SU-DHL-6 (cell line): ENCODE data around the gene KLK12.

ENCODE experiments used
- H2AFZ ChIP-seq: fragments of 200-600 bp; sonication (generic); 2 replicates; pipeline ENCODE4 v1.6.1; 2014; ENCODE audit warnings: low read depth, mild to moderate bottlenecking, moderate library complexity, mixed read lengths, antibody characterized with exemption, low read length; ENCODE audit not compliant: severe bottlenecking
- H3F3A ChIP-seq: fragments of 200-600 bp; shearing (Covaris generic); 2 replicates; pipeline ENCODE4 v1.6.0; 2016; ENCODE audit warnings: antibody characterized with exemption, mild to moderate bottlenecking; ENCODE audit not compliant: insufficient read depth
- H3K27ac ChIP-seq: fragments of 200-600 bp; sonication (generic); 2 replicates; pipeline ENCODE4 v1.5.1; 2016; ENCODE audit warnings: low read depth, mild to moderate bottlenecking, low read length, moderate library complexity, mixed read lengths
- H3K27me3 ChIP-seq: fragments of 200-600 bp; sonication (generic), shearing (Covaris generic); 2 replicates; pipeline ENCODE4 v1.6.0; 2014; ENCODE audit warnings: mild to moderate bottlenecking, low read length
- H3K36me3 ChIP-seq: fragments of 200-600 bp; sonication (generic); 2 replicates; pipeline ENCODE4 v1.6.1; 2014; ENCODE audit warnings: mild to moderate bottlenecking, low read length, mixed read lengths
- H3K4me2 ChIP-seq: fragments of 300-600, 200-600 bp; shearing (Covaris generic), sonication (generic); 2 replicates; pipeline ENCODE4 v1.6.0; 2014; ENCODE audit warnings: low read length, low read depth, mild to moderate bottlenecking; ENCODE audit not compliant: poor library complexity, severe bottlenecking
- H3K4me3 ChIP-seq: fragments of 200-600 bp; sonication (generic); 2 replicates; pipeline ENCODE4 v1.5.1; 2014; ENCODE audit warnings: antibody characterized with exemption, low read length, mild to moderate bottlenecking, mixed read lengths; ENCODE audit not compliant: insufficient read depth, poor library complexity, severe bottlenecking
- H3K79me2 ChIP-seq: fragments of 200-600 bp; sonication (generic); 2 replicates; pipeline ENCODE4 v1.6.1; 2014; ENCODE audit warnings: mild to moderate bottlenecking, low read length, moderate library complexity; ENCODE audit not compliant: insufficient read depth
- H3K9ac ChIP-seq: fragments of 200-600 bp; sonication (generic); 2 replicates; pipeline ENCODE4 v1.7.0; 2014; ENCODE audit warnings: mild to moderate bottlenecking, low read length
- H3K9me2 ChIP-seq: fragments of 200-600 bp; sonication (generic); replicated peaks from 2 replicates; pipeline ENCODE4 v1.6.1; 2014; ENCODE audit warnings: low read length; ENCODE audit not compliant: insufficient read depth
- H3K9me3 ChIP-seq: fragments of 200-600 bp; sonication (generic); 2 replicates; pipeline ENCODE4 v1.6.1; 2014; ENCODE audit warnings: low read length, mixed read lengths; ENCODE audit not compliant: insufficient read depth
- H4K20me1 ChIP-seq: fragments of 200-600 bp; sonication (generic); 2 replicates; pipeline ENCODE4 v1.6.1; 2014; ENCODE audit warnings: low read depth, mild to moderate bottlenecking, antibody characterized with exemption, low read length, moderate library complexity, mixed read lengths
- CTCF ChIP-seq: fragments of 200-600 bp; sonication (generic); IDR thresholded peaks from one replicate; pipeline ENCODE4 v1.5.1; 2017; ENCODE audit warnings: antibody characterized with exemption, mild to moderate bottlenecking, low read length, moderate library complexity; ENCODE audit not compliant: insufficient read depth, poor library complexity, severe bottlenecking
- EZH2phosphoT487 ChIP-seq: fragments of 200-600 bp; sonication (generic), shearing (Covaris generic); conservative IDR thresholded peaks from 2 replicates; pipeline ENCODE4 v1.6.1; 2018; ENCODE audit warnings: mild to moderate bottlenecking, antibody characterized with exemption, low read length, moderate library complexity, mixed read lengths

KLK12 gene

GRCh38 chr19:51036519-51036918, 1.7 kb upstream of the KLK12 start:
- H3K9me2 ChIP-seq = no peaks in the 10 kb centered on the region
- H3K9me3 ChIP-seq = no peaks in the 10 kb centered on the region
- H3K27me3 ChIP-seq = no peaks in the 10 kb centered on the region
- H3K9ac ChIP-seq = no peak overlapping the region
- TF ChIP-seq CTCF (no peak), EZH2phosphoT487 (no peak)
- H3K4me2 ChIP-seq = no peak overlapping the region
- no peaks in the 10 kb centered on the region for H4K20me1 ChIP-seq
- no peak overlapping the region for H3K27ac ChIP-seq
- no peaks in the 10 kb centered on the region for H3F3A ChIP-seq
- H3K79me2 ChIP-seq = no peaks in the 10 kb centered on the region
- no peaks in the 10 kb centered on the region for H3K36me3 ChIP-seq
- H3K4me3 ChIP-seq = no peak overlapping the region
- H2AFZ ChIP-seq = no peak overlapping the region

- Histone ChIP-seq H2AFZ (no peak overlapping the region), H3K27me3 (no peaks in the 10 kb centered on the region), H3K4me3 (no peak overlapping the region), H3K79me2 (no peaks in the 10 kb centered on the region), H3K9me3 (no peaks in the 10 kb centered on the region), H3K4me2 (no peak overlapping the region), H3F3A (no peaks in the 10 kb centered on the region), H3K27ac (no peak overlapping the region), H3K9ac (no peak overlapping the region), H3K9me2 (no peaks in the 10 kb centered on the region), H4K20me1 (no peaks in the 10 kb centered on the region), H3K36me3 (no peaks in the 10 kb centered on the region)
- no peak for TF ChIP-seq CTCF
- TF ChIP-seq EZH2phosphoT487 = no peak
Observed at GRCh38 chr19:51031880-51032225, 2.9 kb downstream of the KLK12 start.

- Histone ChIP-seq H3K4me2 (no peak overlapping the region), H3F3A (no peaks in the 10 kb centered on the region), H3K27me3 (no peaks in the 10 kb centered on the region), H3K9ac (no peak overlapping the region), H4K20me1 (no peaks in the 10 kb centered on the region), H3K4me3 (no peak overlapping the region), H3K27ac (no peak overlapping the region), H3K9me3 (no peaks in the 10 kb centered on the region), H3K79me2 (no peaks in the 10 kb centered on the region), H3K9me2 (no peaks in the 10 kb centered on the region), H3K36me3 (no peaks in the 10 kb centered on the region), H2AFZ (no peak overlapping the region)
- no peak for TF ChIP-seq EZH2phosphoT487
- TF ChIP-seq CTCF = no peak
Observed at GRCh38 chr19:51031220-51031879, 3.5 kb downstream of the KLK12 start.

GRCh38 chr19:51030631-51031030, 4.2 kb downstream of the KLK12 start:
- no peaks in the 10 kb centered on the region for H3K27me3 ChIP-seq
- H3K9me3 ChIP-seq = no peaks in the 10 kb centered on the region
- H3K9me2 ChIP-seq = no peaks in the 10 kb centered on the region
- no peaks in the 10 kb centered on the region for H4K20me1 ChIP-seq
- H3K79me2 ChIP-seq = no peaks in the 10 kb centered on the region
- TF ChIP-seq EZH2phosphoT487 (no peak), CTCF (no peak)
- no peak overlapping the region for H3K9ac ChIP-seq
- no peaks in the 10 kb centered on the region for H3K36me3 ChIP-seq
- no peak overlapping the region for H3K4me3 ChIP-seq
- H3F3A ChIP-seq = no peaks in the 10 kb centered on the region
- no peak overlapping the region for H2AFZ ChIP-seq
- no peak overlapping the region for H3K27ac ChIP-seq
- H3K4me2 ChIP-seq = no peak overlapping the region
